NCI-H1694 treated with DMSO at 0.1 percent for 48 hours (cell line): ENCODE measurements around the gene ZFPM1.

Source experiments
- DNase-seq: peaks from one replicate; lab custom pipeline; 2025; lab: John Stamatoyannopoulos, UW

The ZFPM1 gene

DNA sequence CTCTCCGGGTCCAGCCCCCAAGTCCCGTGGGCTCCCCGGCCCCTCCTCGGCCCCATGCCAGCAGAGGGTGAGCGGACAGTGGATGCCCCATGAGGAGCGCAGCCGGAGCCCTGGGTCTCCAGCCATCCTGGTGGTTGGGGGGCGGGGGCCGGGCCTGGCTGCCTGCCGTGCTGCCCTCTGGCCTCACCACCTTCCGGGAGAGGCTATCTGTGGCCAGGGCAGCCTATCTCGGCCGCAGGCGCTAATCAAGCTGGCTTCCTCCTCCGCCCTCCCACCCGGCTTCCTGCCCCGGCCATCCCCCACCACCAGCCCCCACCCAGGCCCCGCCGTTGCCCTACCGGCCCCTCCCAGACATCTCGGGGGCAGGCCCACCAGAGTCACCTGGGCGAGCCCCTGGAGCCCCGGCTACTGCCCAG lies 46.8 kb downstream of the ZFPM1 start:
- DNase-seq = no peak

- DNase-seq = no peak
Measured at GRCh38 chr16:88500255-88500661, 47.2 kb downstream of the ZFPM1 start.

GRCh38 chr16:88502371-88502770 lies 49.3 kb downstream of the ZFPM1 start:
- DNase-seq = no peak

DNA sequence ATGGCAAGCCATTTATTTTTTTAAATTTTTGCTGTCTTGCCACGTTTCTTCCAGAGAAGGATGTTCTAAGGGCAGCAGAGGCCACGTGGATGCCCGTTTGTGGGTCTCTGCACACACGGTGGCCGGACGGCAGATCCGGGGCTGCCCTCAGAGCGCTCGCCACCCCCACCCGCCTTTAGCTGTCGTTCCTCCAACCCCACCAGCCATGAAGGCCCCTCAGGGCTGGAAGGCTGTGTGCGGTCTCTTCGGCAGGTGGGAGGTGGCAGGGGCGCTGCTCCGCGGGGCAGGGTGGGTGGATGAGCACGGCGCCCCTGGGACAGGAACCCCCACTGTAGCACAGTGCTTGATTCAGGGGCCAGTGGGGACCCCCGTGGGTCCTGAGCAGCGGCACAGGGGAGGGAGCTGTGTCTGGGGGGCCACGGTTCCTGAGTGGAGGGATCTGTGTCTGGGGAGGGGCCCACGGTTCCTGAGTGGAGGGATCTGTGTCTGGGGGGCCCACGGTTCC lies 49.7 kb downstream of the ZFPM1 start:
- no peak for DNase-seq

DNA sequence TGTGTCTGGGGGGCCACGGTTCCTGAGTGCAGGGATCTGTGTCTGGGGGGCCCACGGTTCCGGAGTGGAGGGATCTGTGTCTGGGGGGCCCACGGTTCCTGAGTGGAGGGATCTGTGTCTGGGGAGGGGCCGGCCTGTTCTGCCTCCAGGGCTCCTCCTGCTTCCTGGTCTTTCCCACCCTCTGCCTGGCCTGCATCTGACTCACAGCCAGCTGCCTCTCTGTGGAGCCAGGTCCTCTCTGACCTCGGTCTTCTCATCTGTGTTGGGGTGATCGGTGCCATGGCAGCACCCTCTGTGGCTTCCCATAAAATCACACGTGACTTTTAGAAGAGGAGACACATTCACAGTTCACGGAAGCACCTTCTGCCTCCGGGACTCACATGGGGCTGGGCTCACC lies 50.3 kb downstream of the ZFPM1 start:
- no peak for DNase-seq

DNA sequence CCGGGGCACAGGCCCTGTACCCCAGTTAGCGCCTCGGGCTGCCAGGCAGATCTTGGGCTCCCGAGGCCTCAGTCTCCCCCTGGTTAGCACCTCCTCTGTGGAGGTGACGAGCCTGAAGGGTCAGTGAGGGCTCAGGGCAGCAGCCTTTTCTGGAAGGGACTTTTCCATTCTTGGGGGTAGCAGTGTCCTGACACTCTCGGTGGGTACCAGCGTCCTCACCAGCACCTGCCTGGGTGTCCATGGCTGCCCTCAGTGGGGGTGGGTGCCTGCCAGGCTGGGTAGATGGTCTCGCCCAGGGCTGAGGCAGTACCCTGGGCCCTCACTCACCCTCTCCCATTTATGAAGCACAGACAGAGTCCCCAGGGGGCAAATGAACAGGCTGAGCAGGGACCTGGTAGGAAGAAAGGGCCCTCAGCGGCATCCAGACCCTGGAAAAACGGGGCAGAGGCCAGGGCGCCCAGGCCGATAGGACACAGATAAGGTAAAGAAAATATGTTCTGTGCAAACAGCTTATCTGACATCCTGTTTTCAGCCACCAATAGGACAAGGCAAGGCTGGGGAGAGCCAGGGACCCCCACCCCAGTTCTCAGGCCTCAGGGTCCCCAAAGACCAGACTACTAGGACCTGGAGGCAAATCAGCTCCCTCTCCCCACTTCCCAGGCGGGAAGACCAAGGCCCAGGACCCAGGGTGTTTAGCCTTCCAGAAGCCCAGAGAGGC lies 50.9 kb downstream of the ZFPM1 start:
- DNase-seq = no peak

DNA sequence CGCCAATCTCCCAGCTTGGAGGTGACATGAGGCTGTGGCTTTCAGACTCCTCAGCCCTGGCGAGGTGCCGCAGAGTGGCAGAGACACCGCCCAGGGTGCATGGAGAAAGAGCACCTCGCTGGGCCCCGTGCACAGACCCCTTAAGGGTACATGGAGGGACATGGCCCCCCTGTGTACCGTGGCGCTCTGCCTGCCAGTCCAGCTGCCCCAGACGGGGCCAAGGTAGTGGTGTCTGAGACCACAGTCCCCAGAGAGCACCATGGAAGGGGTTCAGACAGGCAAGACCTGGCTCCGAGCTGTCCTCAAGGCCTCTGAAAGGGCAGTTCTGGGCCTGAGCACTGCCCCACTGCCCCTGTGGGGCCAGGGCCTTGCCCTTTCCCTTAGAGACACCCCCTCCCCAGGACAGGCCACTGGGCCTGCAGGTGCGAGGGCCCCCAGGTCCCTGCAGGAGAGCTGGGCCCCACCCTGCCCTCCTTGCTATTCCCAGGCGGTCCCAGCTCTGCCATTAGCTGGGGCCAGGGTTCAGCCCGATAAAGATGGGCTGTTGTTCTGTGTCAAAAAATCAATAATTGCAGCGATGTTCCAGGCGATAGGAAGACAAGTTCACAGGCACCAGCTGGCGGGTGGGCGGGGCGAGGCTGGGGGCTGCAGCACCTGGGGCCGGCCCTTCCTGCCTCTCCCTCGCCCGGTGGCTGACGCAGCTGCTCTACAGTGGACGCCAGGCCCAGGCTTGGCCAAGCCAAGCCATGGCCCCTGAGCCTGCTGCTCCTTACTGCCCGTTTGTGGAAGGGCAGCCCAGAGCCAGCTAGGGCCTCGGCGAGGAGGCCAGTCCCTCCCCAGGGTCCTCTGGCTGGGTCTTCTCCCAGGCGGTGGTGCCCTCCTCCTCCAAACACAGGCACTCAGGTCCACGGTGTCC lies 51.7 kb downstream of the ZFPM1 start:
- no peak for DNase-seq

- peak; percentile 46 for DNase-seq
Measured at GRCh38 chr16:88505405-88506082, 52.5 kb downstream of the ZFPM1 start.

DNA sequence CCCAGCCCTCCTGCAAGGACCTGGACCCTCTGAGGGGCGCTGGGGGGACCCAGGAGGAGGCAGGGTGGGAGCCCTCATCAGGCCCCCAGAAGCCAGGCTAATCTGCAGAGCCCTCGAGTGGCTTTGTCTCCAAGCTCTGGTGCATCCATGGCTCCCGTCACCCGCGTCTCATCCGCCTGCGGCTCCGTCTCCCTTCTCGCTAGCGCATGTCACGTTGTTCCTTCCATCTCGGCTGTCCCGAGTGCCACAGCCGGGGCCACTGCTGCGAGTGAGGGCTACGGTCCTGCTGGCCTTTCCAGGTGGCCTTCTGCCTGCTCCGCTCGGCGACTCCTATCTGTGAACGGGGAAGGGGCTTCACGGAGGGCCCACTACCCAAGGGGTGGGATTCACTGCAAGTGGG lies 53.6 kb downstream of the ZFPM1 start:
- no peak for DNase-seq

DNA sequence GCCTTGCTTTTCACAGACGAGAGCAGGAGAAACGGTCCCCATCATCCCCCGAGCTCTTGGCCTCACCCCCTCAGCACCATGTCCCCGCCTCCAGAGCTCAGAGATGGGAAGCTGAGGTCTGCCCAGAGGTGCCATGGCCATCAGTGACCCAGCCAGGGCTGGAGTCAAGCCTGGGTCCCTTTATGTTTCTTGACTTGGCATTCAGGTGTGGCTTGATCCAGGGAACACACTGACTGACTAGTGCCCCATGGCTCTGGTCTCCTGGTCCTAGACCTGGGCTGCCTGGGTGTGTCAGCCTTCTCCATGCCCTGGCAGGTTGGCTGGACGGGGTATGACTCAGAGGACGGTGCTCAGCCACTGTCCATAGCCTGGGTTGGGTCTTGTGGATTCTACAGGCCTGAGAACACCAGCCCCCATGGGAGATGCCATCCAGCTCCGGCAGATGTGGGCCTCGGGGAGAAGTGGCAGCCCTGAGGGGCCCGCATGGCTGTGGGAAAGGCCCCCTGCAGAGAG lies 54.2 kb downstream of the ZFPM1 start:
- DNase-seq = no peak

DNA sequence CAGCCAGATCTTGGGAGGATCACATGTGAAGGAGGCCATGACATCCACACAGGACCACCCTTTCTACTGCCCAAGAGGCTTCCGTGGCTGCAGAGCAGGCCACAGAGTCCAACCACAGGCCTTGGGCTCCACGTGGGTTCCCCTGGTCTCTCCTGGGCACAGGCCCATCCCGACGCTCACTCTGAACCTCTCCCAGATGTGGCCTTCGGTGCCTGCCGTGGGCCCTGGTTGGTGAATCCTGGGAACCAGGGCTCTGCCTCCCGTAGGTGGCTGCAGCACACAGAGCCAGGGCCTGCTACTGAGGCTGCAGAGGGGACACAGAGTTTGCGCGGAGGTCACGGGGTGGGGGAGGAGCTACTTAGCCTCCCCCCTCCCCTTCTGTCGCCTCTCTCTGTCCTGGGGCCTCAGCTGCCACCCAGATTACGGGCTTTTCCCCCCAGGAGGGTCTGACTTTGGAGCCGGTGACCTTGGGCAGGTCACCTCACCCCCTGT lies 55.3 kb downstream of the ZFPM1 start:
- no peak for DNase-seq

GRCh38 chr16:88508868-88509748 lies 56.0 kb downstream of the ZFPM1 start:
- no peak for DNase-seq

GRCh38 chr16:88509749-88510069 lies 56.6 kb downstream of the ZFPM1 start:
- no peak for DNase-seq

DNA sequence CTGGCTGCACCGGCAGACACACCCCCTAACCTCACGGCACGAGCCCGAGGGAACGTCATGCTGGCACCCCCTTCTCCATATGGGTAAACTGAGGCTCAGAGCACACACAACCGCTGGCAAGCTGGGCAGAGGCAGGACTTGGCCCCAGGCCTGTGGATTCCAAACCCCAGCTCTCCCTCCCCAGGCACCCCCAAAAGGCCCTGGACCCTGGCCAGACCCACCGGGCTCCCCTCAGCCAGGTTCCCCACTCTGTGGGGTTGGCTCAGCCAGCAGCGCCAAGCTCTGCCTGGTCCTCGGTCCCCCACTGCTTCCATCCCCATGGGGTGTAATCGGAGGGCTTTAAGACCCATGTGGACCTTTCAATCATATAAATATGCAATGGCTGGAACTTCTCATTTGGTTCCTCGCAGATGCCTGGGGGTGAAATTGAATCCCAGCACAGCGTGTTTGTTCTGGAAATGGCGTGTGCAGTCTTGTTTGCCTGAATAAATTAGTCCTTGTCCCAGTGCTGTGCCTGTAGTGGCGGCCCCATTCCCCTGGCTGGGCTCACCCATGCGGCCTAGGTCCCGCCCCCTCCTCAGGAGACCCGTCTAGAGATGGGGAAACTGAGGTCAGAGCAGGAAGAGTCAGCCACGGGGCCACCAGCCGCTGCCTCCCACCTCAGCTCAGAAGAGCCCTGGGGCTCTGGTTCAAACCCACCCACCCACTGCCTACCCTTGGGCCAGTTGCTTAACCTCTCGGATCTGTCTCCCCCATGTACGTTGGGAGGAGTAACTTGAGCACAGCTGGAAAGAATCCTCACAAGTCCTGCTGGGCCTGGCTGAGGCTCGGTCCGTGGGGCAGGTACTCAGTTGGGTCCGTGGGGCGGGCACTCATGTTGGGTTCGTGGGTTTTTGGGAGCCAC lies 57.3 kb downstream of the ZFPM1 start:
- DNase-seq = peak; percentile 55

- no peak for DNase-seq
Measured at GRCh38 chr16:88511060-88511459, 58.0 kb downstream of the ZFPM1 start.

DNA sequence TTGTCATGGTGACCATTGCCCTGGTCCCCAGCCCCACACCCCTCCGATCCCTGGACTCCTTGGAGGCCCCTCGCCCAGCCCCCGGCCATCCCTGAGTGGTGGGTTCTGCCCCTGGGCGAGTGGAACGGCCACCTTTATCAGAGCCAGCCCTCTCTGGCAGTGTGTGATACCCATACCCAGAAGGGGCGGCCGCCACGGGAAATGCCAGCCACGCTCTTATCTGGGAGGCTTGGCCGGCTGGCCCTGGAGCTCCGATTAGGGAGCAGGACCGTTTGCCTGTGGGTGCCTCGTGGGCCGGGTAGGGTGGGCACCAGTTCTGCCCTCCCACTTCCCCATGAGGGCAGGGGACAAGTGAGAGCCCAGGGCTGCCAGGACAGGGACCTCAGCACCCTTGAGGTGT lies 58.8 kb downstream of the ZFPM1 start:
- DNase-seq = no peak

- DNase-seq = no peak
Measured at GRCh38 chr16:88512728-88513696, 59.9 kb downstream of the ZFPM1 start.

DNA sequence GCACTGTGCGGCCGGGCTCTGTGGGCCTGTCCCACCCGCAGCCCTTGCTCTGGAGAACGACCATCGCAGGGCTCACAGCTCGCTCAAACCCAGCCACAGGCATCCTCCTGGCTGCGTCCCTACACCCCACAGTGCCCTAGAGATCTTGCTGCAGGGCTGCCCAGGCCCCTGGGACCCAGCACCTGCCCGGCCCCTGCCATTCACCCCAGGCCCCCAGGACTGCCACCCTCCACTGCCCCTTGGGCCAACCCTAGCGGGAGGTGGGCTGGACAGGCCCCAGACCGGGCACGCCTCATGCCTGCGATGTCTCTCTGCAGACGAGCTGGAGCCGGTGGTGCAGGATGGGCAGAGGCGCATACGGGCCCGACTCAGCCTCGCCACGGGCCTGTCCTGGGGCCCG lies 61.0 kb downstream of the ZFPM1 start:
- DNase-seq = no peak
